Measurements from ENCODE around the gene ALLC. TPM values are rescaled to one million over a fixed set of nuclear protein-coding genes. Genes with fewer than 3 reads are reported as not detected.

ALLC gene
- polyA plus RNA-seq, 1 of the 3 experiments (the other 2 are of a cell fraction) = not detected

GRCh38 chr2:3670376-3670775, 12.4 kb downstream of the ALLC start:
- Histone ChIP-seq H3K36me3 (replicated peaks in 1 of 2; ENCODE audit: control insufficient read depth in 1 of 2, insufficient read depth in 2 of 2, low read length in 1 of 2) (no peaks in the 10 kb centered on the region), H3K9ac (no peak overlapping the region), H3F3A (replicated peaks; ENCODE audit: insufficient read depth) (no peaks in the 10 kb centered on the region), H3K4me3 (ENCODE audit: low read depth in 2 of 2, low read length in 1 of 2) (no peak overlapping the region), H2AFZ (ENCODE audit: low read depth) (no peak overlapping the region), H3K27ac (ENCODE audit: low read depth in 2 of 2, low read length in 1 of 2) (no peak overlapping the region), H3K4me2 (no peak overlapping the region), H3K27me3 (ENCODE audit: insufficient read depth) (no peaks in the 10 kb centered on the region), H3K4me1 (ENCODE audit: control insufficient read depth in 1 of 2, insufficient read depth in 2 of 2, low read depth in 1 of 2, low read length in 1 of 2) (peaks cover 0 to 11% of the 10 kb centered on the region in 2 experiments; a peak in 1 of 4 replicates), H3K9me3 (no peaks in the 10 kb centered on the region), H3K9me2 (no peaks in the 10 kb centered on the region), H3K79me2 (ENCODE audit: insufficient read depth) (no peaks in the 10 kb centered on the region), H4K20me1 (ENCODE audit: insufficient read depth) (no peaks in the 10 kb centered on the region)
- no peak for DNase-seq
- POLR2A ChIA-PET = no interaction called here
- CTCF ChIA-PET = no interaction called here
- 61% methylated on average over 15 of the region's 15 CpGs for WGBS (ENCODE audit: low lambda C conversion rate)
- TF ChIP-seq GABPA (IDR thresholded peaks at IDR 0.05; ENCODE audit: low read depth) (no peak), EP300 (IDR thresholded peaks at IDR 0.05; ENCODE audit: borderline replicate concordance in 1 of 2, low read depth in 1 of 2, low read length in 1 of 2) (no peak), SMC3 (IDR thresholded peaks at IDR 0.05; ENCODE audit: low read depth, low read length) (no peak), MEF2A (IDR thresholded peaks at IDR 0.05; ENCODE audit: borderline replicate concordance, low read depth) (no peak)

- Histone ChIP-seq H3K4me1 (ENCODE audit: control insufficient read depth in 1 of 2, insufficient read depth in 2 of 2, low read depth in 1 of 2, low read length in 1 of 2) (peaks cover 0 to 11% of the 10 kb centered on the region in 2 experiments; a peak in 1 of 4 replicates), H3K36me3 (replicated peaks in 1 of 2; ENCODE audit: control insufficient read depth in 1 of 2, insufficient read depth in 2 of 2, low read length in 1 of 2) (no peaks in the 10 kb centered on the region), H3F3A (replicated peaks; ENCODE audit: insufficient read depth) (no peaks in the 10 kb centered on the region), H4K20me1 (ENCODE audit: insufficient read depth) (no peaks in the 10 kb centered on the region), H3K79me2 (ENCODE audit: insufficient read depth) (no peaks in the 10 kb centered on the region), H3K9ac (no peak overlapping the region), H3K9me2 (no peaks in the 10 kb centered on the region), H3K4me2 (no peak overlapping the region), H3K9me3 (no peaks in the 10 kb centered on the region), H3K4me3 (ENCODE audit: low read depth in 2 of 2, low read length in 1 of 2) (no peak overlapping the region), H3K27ac (ENCODE audit: low read depth in 2 of 2, low read length in 1 of 2) (no peak overlapping the region), H3K27me3 (ENCODE audit: insufficient read depth) (no peaks in the 10 kb centered on the region), H2AFZ (ENCODE audit: low read depth) (no peak overlapping the region)
- TF ChIP-seq PBX3 (IDR thresholded peaks at IDR 0.05) = no peak
- TF ChIP-seq RXRA (IDR thresholded peaks at IDR 0.05; ENCODE audit: borderline replicate concordance, low read depth) = no peak
- TF ChIP-seq MAX (IDR thresholded peaks at IDR 0.05; ENCODE audit: low read depth) = no peak
- TF ChIP-seq RCOR1 (IDR thresholded peaks at IDR 0.05; ENCODE audit: low read length) = no peak
- no peak for TF ChIP-seq ZBTB33 (IDR thresholded peaks at IDR 0.05; ENCODE audit: borderline replicate concordance, low read depth)
- ChIA-PET CTCF (no interaction called here), POLR2A (no interaction called here)
- DNase-seq = no peak
- WGBS (ENCODE audit: low lambda C conversion rate) = 62% methylated on average over 11 of the region's 11 CpGs
Observed at GRCh38 chr2:3670941-3671340, 12.9 kb downstream of the ALLC start.
